ENCODE results near the gene NAALAD2. TPM values are rescaled to one million over a fixed set of nuclear protein-coding genes. Genes with fewer than 3 reads are reported as not detected.
"Not testable (repeated sequence)": the region's sequence is repeated elsewhere in the genome, so short reads cannot be mapped to it uniquely, and the experiment has no call there.

NAALAD2 gene
- total RNA-seq, 2 donors from 2014 or later, result 3.3 to 8.8 TPM

DNA sequence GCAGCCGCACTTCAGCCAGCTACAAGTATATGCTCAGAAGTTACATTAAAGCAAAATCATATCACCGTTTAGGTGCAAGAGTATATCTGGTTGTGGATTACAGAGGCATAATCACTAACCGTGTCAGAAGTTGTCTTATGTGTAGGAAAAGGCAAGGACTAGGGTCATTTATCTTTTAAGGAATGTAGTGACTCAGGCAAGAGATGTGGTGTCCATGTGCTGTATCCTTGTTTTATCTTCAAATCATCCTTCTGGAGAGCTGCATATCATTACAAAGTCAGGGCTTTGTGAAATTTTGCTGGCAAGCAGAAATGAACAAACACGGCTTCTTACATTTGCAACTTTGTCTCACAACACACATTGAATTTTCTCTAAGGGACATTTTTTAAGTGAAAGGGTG is 101.1 kb downstream of the NAALAD2 start:
- Mint-ChIP-seq H3K27me3 (ENCODE audit: insufficient read depth) (no peaks in the 10 kb centered on the region), H3K4me1 (no peaks in the 10 kb centered on the region), H3K9me3 (peaks cover 13% of the 10 kb centered on the region), H3K36me3 (ENCODE audit: low read depth) (no peaks in the 10 kb centered on the region), H3K4me3 (no peak overlapping the region), H3K27ac (no peak overlapping the region)
- Histone ChIP-seq H3K36me3 (ENCODE audit: control insufficient read depth, insufficient read depth, low read length) (no peaks in the 10 kb centered on the region), H3K27me3 (ENCODE audit: control insufficient read depth, insufficient read depth, low read length, poor library complexity, severe bottlenecking) (no peaks in the 10 kb centered on the region), H3K9me3 (ENCODE audit: control insufficient read depth, low read length) (no peaks in the 10 kb centered on the region), H3K27ac (ENCODE audit: low read depth, low read length) (no peak overlapping the region), H3K4me1 (ENCODE audit: control insufficient read depth, insufficient read depth, low read length) (peaks cover 3% of the 10 kb centered on the region), H3K9ac (ENCODE audit: extremely low read depth, low read length, poor library complexity, severe bottlenecking) (no peak overlapping the region), H3K4me3 (ENCODE audit: low read length) (no peak overlapping the region)
- no peak for DNase-seq
- WGBS, 2 experiments (ENCODE audit: insufficient coverage in 1 of 2, insufficient read length in 1 of 2), result 95 to 96% methylated on average over 4 of the region's 4 CpGs
- TF ChIP-seq, protein P1, sequence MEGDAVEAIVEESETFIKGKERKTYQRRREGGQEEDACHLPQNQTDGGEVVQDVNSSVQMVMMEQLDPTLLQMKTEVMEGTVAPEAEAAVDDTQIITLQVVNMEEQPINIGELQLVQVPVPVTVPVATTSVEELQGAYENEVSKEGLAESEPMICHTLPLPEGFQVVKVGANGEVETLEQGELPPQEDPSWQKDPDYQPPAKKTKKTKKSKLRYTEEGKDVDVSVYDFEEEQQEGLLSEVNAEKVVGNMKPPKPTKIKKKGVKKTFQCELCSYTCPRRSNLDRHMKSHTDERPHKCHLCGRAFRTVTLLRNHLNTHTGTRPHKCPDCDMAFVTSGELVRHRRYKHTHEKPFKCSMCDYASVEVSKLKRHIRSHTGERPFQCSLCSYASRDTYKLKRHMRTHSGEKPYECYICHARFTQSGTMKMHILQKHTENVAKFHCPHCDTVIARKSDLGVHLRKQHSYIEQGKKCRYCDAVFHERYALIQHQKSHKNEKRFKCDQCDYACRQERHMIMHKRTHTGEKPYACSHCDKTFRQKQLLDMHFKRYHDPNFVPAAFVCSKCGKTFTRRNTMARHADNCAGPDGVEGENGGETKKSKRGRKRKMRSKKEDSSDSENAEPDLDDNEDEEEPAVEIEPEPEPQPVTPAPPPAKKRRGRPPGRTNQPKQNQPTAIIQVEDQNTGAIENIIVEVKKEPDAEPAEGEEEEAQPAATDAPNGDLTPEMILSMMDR (conservative IDR thresholded peaks at IDR 0.05), result no peak

DNA sequence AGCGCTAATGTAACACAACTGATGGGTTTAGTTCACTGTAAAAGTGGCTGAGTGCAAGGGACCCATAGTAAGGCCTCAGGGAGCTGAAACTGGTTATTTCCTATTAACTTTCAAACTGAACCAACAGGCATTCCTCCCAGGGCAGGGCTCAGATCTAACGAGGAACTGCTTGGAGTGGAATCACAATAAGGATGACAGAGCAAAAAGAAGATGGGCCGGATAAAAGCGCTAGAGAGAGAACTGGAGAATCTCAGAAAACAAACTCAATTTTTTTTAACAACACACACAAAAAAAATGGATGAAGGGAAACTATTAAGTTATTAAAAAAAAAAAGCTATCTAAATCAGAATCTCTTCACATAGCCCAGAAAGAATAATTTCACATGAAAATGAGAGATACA is 102.5 kb downstream of the NAALAD2 start:
- Histone ChIP-seq H3K36me3 (ENCODE audit: control insufficient read depth, insufficient read depth, low read length) (no peaks in the 10 kb centered on the region), H3K4me3 (ENCODE audit: low read length) (no peak overlapping the region), H3K27ac (ENCODE audit: low read depth, low read length) (no peak overlapping the region), H3K27me3 (ENCODE audit: control insufficient read depth, insufficient read depth, low read length, poor library complexity, severe bottlenecking) (no peaks in the 10 kb centered on the region), H3K9me3 (ENCODE audit: control insufficient read depth, low read length) (no peaks in the 10 kb centered on the region), H3K4me1 (ENCODE audit: control insufficient read depth, insufficient read depth, low read length) (peaks cover 3% of the 10 kb centered on the region), H3K9ac (ENCODE audit: extremely low read depth, low read length, poor library complexity, severe bottlenecking) (no peak overlapping the region)
- H3K36me3 Mint-ChIP-seq (ENCODE audit: low read depth), result no peaks in the 10 kb centered on the region
- no peak overlapping the region for H3K27ac Mint-ChIP-seq
- H3K4me3 Mint-ChIP-seq, result no peak overlapping the region
- peaks cover 19% of the 10 kb centered on the region for H3K9me3 Mint-ChIP-seq
- TF ChIP-seq, protein P1 (conservative IDR thresholded peaks at IDR 0.05), result no peak
- H3K4me1 Mint-ChIP-seq, result no peaks in the 10 kb centered on the region
- H3K27me3 Mint-ChIP-seq (ENCODE audit: insufficient read depth), result no peaks in the 10 kb centered on the region
- DNase-seq, result no peak
- 86 to 100% methylated on average over 1 to 2 of the region's 4 CpGs for WGBS, 2 experiments (ENCODE audit: insufficient coverage in 1 of 2, insufficient read length in 1 of 2)

DNA sequence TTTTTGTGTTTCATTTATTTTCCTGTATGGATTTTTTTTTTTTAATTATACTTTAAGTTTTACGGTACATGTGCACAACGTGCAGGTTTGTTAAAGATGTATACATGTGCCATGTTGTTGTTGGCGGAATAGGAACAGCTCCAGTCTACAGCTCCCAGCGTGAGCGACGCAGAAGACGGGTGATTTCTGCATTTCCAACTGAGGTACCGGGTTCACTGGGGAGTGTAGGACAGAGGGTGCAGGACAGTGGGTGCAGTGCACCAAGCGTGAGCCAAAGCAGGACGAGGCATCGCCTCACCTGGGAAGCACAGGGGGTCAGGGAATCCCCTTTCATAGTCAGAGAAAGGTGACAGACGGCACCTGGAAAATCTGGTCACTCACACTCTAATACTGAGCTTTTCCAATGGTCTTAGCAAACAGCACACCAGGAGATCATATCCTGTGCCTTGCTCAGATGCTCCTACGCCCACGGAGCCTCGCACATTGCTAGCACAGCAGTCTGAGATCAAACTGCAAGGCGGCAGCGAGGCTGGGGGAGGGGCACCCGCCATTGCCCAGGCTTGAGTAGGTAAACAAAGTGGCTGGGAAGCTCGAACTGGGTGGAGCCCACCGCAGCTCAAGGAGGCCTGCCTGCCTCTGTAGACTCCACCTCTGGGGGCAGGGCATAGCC is 105.6 kb downstream of the NAALAD2 start:
- not testable (repeated sequence) for H3K27ac ChIP-seq (ENCODE audit: low read depth, low read length); H3K4me3 ChIP-seq (ENCODE audit: low read length); H3K4me1 ChIP-seq (ENCODE audit: control insufficient read depth, insufficient read depth, low read length); H3K9me3 ChIP-seq (ENCODE audit: control insufficient read depth, low read length); H3K27me3 Mint-ChIP-seq (ENCODE audit: insufficient read depth); H3K9ac ChIP-seq (ENCODE audit: extremely low read depth, low read length, poor library complexity, severe bottlenecking); H3K36me3 ChIP-seq (ENCODE audit: control insufficient read depth, insufficient read depth, low read length); H3K36me3 Mint-ChIP-seq (ENCODE audit: low read depth); H3K27me3 ChIP-seq (ENCODE audit: control insufficient read depth, insufficient read depth, low read length, poor library complexity, severe bottlenecking)
- Mint-ChIP-seq H3K9me3 (peaks cover 19% of the 10 kb centered on the region), H3K27ac (peak overlapping the region; percentile 74), H3K4me1 (peaks cover 14% of the 10 kb centered on the region), H3K4me3 (peak overlapping the region; percentile 13)
- DNase-seq, result peak; percentile 72
- 74 to 76% methylated on average over 14 to 19 of the region's 20 CpGs for WGBS, 2 experiments (ENCODE audit: insufficient coverage in 1 of 2, insufficient read length in 1 of 2)

DNA sequence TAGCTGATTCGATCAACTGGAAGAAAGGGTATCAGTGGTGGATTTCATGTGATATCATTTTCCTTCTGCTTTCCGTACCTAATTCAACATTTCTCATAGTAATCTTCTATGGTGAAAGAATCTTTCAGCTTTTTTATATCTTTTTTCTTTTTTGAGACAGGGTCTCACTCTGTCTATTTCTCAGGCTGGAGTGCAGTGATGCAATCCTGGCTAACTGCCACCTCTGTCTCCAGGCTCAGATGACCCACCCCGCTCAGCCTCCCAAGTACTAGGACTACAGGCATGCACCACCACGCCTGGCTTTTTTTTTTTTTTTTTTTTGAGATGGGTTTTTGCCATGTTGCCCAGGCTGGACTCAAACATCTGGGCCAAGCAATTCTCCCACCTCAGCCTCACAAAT is 107.0 kb downstream of the NAALAD2 start:
- Mint-ChIP-seq H3K27me3 (ENCODE audit: insufficient read depth) (no peaks in the 10 kb centered on the region), H3K9me3 (peaks cover 19% of the 10 kb centered on the region), H3K36me3 (ENCODE audit: low read depth) (no peaks in the 10 kb centered on the region), H3K4me1 (peaks cover 14% of the 10 kb centered on the region), H3K27ac (no peak overlapping the region), H3K4me3 (no peak overlapping the region)
- Histone ChIP-seq H3K4me1 (ENCODE audit: control insufficient read depth, insufficient read depth, low read length) (no peaks in the 10 kb centered on the region), H3K4me3 (ENCODE audit: low read length) (peak overlapping the region; percentile 63), H3K9ac (ENCODE audit: extremely low read depth, low read length, poor library complexity, severe bottlenecking) (no peak overlapping the region), H3K27ac (ENCODE audit: low read depth, low read length) (no peak overlapping the region), H3K9me3 (ENCODE audit: control insufficient read depth, low read length) (no peaks in the 10 kb centered on the region), H3K27me3 (ENCODE audit: control insufficient read depth, insufficient read depth, low read length, poor library complexity, severe bottlenecking) (no peaks in the 10 kb centered on the region), H3K36me3 (ENCODE audit: control insufficient read depth, insufficient read depth, low read length) (no peaks in the 10 kb centered on the region)
- no peak for DNase-seq
- WGBS, 2 experiments (ENCODE audit: insufficient coverage in 1 of 2, insufficient read length in 1 of 2), result 90% methylated on average over 3 of the region's 4 CpGs; no CpG with 5 or more reads in 1 of the 2 experiments
- TF ChIP-seq, protein P1 (conservative IDR thresholded peaks at IDR 0.05), result no peak

All from endodermal cell (in vitro differentiated cells).